HG03342 (cell line): ENCODE measurements around the gene AP3D1.
"Not testable (repeated sequence)": the region's sequence is repeated elsewhere in the genome, so short reads cannot be mapped to it uniquely, and the experiment has no call there.

Experiments used
- ATAC-seq: cut with Tn5 transposase; IDR thresholded peaks from one replicate; pipeline ENCODE4 v1.9.1; 2021; ENCODE audit warnings: mild to moderate bottlenecking, moderate library complexity; ENCODE audit not compliant: unreplicated experiment

AP3D1 gene

DNA sequence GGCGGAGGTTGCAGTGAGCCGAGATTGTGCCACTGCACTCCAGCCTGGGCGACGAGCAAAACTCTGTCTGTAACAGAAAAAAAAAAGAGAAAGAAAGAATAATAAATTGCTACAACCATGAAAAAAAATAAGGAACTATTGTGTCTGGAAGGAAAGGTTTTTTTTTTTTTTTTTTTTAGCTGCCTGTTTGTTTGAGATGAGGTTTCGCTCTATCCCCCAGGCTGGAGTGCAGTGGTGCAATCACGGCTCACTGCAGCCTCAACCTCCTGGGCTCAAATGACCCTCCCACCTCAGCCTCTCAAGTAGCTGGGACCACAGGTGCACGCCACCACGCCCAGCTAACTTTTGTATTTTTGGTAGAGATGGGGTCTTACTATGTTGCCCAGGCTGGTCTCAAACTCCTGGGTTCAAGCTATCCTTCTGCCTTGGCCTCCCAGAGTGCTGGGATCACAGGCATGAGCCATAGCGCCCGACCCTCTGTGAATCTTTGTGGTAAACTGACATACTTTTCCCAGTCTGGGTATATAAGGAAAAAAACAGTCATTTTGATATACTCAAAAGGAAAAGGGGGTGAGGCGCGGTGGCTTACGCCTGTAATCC is 59.3 kb downstream of the AP3D1 start:
- not testable (repeated sequence) for ATAC-seq

DNA sequence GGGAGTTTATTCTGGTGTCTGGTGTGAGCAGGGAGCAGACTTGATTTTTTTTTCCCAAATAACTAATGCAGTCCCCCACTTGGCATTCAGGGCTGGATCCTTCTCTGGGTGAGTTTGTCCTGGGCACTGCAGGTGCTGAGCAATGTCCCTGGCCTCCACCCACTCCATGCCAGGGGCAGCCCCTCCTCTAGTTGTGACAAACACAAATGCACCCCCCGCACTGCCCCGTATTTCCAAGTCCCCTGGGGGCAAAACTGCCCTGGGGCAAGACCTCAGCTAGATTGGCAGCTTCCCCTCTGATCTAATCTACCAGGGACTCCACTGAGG is 61.7 kb downstream of the AP3D1 start:
- ATAC-seq = peak; percentile 0

DNA sequence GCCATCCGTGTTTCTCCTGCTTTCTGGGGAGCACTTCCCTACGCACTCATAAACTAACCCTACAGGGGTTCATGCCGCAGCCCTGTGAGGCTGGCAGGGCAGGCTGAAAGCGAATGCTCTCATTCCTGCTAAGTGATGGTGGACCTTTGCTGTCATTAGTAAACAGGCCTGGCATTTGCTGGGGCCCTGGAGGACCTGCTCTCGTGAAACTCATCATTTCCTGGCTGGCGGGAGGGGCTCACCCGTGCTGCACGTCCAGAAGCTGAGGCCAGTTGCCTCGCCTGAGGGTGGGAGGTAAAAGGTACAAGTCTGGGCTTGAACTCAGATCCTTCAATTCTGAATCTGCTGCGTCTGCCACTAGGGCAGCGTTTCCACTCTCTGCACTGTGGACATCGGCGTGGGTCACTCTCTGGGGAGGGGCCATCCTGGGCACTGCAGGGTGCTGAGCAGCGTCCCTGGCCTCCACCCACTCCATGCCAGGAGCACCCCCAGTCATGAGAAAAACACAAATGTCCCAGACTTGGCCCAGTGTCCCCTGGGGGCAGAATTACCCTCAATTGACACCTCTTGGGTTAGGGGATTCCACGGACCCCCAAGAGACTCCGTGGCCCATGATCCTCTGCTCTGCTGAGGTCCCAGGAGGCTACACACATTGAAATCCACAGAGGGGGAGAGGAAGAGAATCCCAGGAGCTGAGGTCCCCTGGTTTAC is 62.2 kb downstream of the AP3D1 start:
- no peak for ATAC-seq

- no peak for ATAC-seq
Observed at GRCh38 chr19:2087621-2088100, 63.7 kb downstream of the AP3D1 start.

- not testable (repeated sequence) for ATAC-seq
Observed at GRCh38 chr19:2086695-2087620, 64.4 kb downstream of the AP3D1 start.

- ATAC-seq = peak; percentile 30
Observed at GRCh38 chr19:2084993-2085720, 66.2 kb downstream of the AP3D1 start.

DNA sequence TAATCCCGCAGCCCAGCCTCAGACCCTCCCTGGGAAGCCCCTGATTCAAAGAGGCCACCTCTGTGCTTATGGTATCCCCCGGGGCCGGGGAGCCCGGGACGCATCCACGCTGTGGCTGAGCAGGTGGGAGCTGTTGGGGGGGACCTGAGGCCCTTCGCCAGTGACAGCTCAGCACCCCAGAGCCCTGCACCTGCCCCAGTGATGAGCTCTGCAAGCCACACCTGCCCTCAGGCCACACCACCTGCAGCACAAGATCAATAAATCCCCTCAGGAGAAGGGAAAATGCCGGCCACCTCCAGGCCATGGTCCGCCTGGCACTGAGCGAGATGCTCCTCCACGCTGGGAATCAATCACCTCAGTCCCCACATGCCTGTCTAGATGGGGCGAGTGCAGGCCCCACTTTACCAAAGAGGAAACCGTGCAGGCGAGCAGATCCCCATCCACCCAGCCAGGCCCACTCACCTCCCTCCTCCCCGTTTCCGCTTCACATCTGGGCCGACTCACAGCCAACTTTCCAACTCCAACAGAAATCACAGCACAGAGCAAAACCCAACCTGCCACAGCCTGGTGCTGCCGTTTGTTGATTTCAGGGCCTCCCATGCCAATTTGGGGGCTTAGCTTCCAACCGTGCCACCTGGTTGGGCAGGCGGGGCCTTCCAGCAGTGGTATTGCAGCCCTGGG is 68.1 kb downstream of the AP3D1 start:
- no peak for ATAC-seq

- ATAC-seq = no peak
Observed at GRCh38 chr19:2081873-2082810, 69.2 kb downstream of the AP3D1 start.

DNA sequence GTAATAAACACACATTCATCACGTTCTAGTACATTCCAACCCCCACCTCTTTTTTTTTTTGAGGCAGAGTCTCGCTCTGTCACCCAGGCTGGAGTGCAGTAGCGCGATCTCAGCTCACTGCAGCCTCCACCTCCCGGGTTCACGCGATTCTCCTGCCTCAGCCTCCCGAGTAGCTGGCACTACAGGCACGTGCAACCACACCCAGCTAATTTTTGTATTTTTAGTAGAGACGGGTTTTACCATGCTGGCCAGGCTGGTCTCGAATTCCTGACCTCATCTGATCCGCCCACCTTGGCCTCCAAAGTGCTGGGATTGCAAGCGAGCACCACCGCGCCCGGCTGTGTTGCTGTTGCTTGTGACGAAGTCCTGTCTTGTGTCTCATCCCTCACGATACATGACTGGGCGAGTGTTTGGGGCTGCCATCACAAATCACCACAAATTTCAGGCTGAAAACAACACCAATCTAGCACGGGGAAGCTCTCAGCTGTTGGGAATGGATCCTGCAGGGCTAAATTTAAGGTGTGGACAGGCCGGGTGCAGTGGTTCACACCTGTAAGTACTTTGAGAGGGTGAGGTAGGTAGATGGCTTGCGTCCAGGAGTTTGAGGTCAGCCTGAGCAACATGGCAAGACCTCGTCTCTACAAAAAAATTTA is 70.9 kb downstream of the AP3D1 start:
- ATAC-seq = no peak

- ATAC-seq = no peak
Observed at GRCh38 chr19:2079865-2080301, 71.5 kb downstream of the AP3D1 start.

DNA sequence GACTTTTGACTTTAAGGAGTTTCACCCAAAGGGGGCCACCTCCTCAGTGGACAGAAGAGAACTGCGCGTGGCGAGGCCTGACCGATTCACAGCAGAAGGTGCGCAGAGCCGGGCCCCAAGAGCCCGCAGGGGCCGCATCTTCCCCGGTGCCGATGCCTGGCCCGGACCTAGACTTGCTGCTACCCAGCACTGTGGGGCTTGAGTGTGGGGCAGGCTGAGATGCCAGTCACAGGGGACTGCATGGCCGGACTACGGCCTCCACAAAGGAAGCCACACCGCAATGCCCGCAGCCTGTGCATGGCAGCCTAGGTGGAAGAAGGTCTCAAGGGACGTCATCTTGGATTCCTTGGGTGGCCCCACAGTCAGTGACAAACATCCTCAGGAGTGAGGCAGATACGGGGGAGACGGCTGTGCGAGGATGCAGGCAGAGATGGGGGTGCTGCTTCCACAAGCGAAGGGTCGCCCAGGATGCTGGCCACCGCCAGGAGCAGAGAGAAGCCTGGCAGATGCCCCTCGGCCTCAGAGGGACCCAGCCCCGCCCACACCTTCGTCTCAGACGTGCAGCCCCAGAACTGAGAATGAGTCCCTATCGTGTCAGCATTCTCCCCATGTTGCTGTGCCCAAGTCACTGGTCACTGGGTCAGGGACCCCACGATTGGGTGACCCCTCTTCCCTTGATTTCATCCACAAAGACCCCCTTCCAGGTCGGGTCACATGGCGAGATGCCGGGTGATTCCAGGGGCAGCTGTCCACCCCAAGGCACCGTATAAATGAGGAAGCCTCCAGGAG is 72.1 kb downstream of the AP3D1 start:
- no peak for ATAC-seq

DNA sequence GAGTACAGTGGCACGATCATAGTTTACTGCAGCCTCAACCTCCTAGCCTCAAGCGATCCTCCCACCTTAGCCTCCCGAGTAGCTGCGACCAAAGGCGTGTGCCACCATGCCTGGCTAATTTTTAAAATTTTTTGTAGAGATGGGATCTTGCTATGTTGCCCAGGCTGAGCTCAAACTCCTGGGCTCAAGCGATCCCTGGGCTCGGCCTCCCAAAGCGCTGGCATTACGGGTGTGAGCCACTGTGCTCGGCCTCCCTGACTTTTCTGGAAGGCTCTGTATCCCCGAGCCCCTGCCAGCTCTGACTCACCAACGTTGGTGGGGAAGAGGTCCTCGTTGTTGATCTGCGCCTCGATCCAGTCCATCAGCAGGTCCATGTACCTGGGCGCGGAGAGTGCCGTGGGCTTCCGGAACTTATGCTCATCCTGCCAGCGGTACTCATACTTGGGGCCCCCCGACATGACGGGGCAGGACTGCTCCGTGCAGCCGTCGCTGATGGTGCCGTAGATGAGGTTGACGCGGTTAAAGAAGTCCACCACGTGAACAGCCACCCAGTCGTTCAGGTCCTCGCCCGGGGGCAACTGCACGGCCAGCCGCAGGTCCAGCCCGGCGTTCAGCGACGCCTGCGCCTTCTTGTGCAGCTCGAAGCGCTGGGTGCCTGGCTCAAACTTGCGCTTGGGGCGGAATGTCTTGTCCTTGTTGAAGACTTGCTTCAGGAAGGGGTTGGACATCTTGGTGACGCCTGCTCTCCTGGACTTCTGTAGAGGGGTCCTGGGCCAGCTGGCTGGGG is 73.3 kb downstream of the AP3D1 start:
- no peak for ATAC-seq

GRCh38 chr19:2077398-2077797 is 74.0 kb downstream of the AP3D1 start:
- ATAC-seq = no peak

GRCh38 chr19:2076526-2076944 is 74.8 kb downstream of the AP3D1 start:
- ATAC-seq = no peak

DNA sequence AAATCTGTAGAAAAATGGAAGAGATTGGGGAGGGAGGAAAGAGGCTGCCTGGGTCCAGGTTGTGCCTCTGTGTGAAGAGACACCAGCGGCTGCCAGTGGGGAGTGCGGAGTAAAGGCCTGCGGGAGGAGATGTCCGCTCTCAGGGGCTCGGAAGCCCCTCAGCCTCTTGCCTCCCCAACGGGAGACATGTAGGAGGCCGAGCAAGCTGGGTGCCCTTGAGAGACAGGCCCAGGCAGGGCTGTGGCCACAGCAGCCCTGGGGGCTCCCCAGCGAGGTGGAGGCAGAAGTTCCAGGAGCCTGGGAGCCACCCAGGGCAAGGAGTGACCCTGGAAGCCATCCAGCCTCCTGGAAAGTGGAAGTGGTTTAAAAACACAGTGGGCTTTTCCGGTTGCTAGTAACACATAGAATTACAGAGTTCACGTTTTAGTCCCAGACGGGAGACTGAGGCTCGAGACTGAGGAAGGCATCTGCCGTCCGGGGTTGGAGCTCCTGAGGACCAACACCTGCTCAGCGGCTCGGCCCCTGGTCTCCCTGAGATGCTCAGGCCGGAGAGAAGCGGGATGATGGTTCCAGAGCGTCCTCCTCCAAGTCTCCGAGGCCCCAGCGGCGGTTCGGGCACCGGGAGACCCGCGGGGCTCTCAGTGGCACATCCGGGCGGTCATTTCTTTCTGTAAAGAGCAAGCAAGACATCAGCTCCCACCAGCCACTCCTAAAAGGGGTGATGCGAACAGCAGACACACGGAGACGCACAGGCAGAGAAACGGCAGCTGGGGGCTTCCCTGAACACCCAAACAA is 78.4 kb downstream of the AP3D1 start:
- no peak for ATAC-seq

GRCh38 chr19:2070986-2071673 is 80.2 kb downstream of the AP3D1 start:
- ATAC-seq = no peak
